ENCODE results near the gene DGKK.

The DGKK gene

GRCh38 chrX:50470103-50471031 lies at the start of gene DGKK:
Gene DGKK, minus strand, starts transcription at chrX:50470825. Its CDS starts 147 bp downstream, at chrX:50470678.
- in situ Hi-C loops (cut with MboI; ENCODE audit: low sequenced_read_pairs): no loop called here

GRCh38 chrX:50514811-50515210 lies 44.2 kb upstream of the DGKK start:
- in situ Hi-C loops (cut with MboI; ENCODE audit: low sequenced_read_pairs): no loop called here

DNA sequence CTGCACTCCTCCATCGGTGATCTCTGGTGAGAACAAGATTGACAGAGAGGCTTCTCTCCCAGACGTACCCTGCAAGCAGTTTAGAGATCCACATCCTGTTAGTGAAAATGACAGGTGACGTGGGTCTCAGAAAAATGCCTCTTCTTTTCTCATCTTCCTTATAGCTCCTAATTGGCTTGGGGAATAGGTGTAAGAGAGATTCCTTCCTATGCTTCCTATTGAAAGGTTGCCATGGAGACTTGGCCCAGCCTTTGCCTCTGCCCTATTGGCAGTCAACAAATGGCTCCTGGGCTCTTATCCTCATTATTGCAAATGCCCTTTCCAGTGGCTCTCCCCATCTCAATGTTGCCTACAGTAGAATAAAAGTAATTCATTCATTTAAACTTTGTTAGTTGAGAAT lies 26.5 kb upstream of the DGKK start:
- in situ Hi-C loops (cut with MboI; ENCODE audit: low sequenced_read_pairs): no loop called here

DNA sequence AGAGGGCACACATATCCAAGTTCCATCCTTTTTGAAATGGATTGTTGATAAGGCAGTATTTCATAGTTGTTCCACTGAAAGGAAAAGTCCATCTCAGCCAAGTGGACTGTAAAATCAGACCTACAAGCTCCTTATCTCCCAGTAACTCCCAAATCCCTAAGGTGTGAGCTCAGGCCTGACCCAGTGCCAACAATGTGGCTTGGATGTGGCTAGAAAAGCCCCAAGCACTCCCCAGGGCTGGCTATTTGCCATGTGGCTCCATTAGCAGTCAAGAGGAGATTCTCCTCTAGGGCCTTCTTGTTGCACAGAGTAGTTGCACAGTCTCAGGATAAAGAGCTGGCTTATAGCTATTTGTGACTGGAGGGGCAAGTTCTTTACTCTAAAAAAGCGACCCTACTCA lies 25.0 kb upstream of the DGKK start:
- in situ Hi-C loops (cut with MboI; ENCODE audit: low sequenced_read_pairs): no loop called here

DNA sequence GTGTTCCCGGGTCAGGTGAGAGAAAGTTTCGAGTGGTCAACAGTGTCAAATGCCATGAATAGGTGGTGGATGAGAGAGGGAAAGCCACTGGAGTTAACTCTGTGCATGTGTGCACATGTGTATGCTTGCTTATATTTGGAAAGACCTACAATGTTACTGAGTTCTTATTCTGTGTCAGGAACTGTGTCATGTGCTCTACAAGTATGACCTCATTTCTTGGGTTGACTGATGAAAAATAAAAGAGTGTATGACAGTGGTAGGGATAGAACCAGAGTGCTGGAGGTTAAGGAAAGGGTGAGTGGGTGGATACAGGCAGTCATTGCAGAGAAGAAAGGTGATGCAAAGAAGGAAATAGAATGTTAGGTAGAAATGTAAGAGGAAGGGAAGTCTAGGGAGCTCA lies 22.1 kb upstream of the DGKK start:
- in situ Hi-C loops (cut with MboI; ENCODE audit: low sequenced_read_pairs): no loop called here

DNA sequence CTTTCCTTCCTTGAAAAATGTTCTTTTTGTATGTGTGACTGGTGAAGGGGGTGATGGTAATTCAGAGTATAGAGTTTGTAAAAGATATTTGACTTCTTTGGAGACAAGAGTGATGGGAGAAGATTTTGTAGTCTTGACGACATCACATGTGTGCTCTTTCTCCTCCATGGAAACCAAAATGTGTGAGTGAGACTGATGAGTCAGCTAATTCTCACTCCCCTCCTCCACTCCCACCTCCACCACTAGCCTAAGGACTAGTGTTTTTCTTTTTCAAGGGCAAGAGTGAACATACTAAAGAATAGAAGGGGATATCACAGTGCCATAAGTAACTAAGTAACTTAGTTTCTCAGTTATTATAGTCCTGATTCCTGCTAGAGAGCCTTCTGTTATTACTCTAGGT lies 14.0 kb upstream of the DGKK start:
- in situ Hi-C loops (cut with MboI; ENCODE audit: low sequenced_read_pairs): no loop called here

DNA sequence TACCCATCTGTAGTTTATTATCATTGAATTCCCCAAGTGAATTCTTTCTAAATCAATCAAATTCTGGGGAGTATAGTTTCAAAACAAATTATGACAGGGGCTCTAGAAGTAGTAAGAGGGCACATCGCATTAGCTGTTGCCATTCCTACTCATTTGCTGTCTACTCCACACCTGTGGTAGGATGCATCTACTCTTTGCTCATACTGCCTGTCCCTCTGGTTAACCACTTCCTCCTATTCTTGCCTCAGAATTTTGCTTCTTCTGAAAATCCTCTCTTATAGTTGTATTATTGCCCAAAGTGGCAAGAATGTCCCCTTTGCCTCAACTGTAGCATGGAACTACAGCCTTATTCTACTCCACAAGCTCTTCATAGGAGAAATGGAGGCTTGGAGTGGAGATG lies 12.7 kb upstream of the DGKK start:
- in situ Hi-C loops (cut with MboI; ENCODE audit: low sequenced_read_pairs): no loop called here

- in situ Hi-C loops (cut with MboI; ENCODE audit: low sequenced_read_pairs): no loop called here
Measured at GRCh38 chrX:50475208-50475607, 4.6 kb upstream of the DGKK start.

DNA sequence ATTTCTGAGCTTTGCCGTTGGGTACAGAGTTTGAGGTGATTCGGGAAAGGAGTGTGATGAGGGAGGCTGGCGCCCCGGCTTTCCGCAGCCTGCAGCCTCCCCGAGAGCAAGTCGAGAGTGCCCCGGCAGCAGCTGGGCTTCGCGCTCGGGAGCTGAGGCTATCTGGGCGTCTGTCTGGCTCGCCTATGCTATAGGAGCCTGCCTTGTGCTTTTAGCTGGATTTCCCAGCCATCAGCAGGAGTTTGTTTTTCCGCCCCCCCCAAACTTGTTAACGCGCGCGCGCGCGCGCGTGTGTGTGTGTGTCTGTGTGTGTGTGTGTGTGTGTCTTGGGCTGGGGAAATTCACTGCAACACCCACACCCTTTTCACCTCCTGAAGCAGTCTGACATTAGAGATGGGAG lies 765 bp upstream of the DGKK start:
- in situ Hi-C loops (cut with MboI; ENCODE audit: low sequenced_read_pairs): no loop called here

- in situ Hi-C loops (cut with MboI; ENCODE audit: low sequenced_read_pairs): no loop called here
Measured at GRCh38 chrX:50469206-50469605, 1.4 kb downstream of the DGKK start.

DNA sequence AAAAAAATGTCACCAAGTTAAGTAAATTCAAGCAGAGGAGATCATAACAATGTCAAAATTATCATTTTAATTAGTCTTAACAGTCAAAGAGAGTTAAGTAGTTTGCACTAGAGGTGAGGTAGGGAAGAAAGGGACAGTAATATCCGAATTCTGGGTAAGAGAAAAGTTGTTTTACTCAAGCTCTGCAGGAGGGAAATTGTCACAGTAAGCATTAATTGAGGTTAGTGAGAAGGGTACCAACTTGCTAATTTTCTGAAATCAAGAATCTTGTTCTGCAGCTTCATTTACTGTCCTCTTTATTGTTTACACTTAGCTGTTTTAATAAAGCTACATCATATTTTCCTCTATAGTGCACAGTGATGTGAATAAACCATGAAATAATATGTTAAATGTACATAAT lies 11.0 kb downstream of the DGKK start:
- in situ Hi-C loops (cut with MboI; ENCODE audit: low sequenced_read_pairs): no loop called here

- in situ Hi-C loops (cut with MboI; ENCODE audit: low sequenced_read_pairs): no loop called here
Measured at GRCh38 chrX:50458483-50458882, 12.1 kb downstream of the DGKK start.

GRCh38 chrX:50456712-50457484 lies 13.7 kb downstream of the DGKK start:
- in situ Hi-C loops (cut with MboI; ENCODE audit: low sequenced_read_pairs): no loop called here

- in situ Hi-C loops (cut with MboI; ENCODE audit: low sequenced_read_pairs): no loop called here
Measured at GRCh38 chrX:50452782-50453181, 17.8 kb downstream of the DGKK start.

DNA sequence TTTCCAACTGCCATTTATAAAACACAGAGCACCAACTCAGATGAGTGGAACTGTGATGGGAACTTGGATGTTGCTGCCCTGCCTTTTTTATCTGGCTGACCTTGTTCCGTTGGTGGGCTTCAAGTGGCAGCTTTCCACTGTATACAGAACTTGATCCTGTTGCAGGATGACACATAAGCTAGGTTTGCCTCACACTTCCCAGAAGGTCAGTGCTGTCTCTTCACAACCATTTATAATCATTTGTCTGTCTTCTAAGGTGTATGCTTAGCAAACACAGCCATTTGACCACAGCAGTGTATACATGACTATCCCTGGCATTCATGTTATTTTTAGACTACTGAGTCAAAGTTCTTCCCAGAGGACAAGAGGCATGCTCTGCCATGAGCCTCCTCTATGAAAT lies 20.3 kb downstream of the DGKK start:
- in situ Hi-C loops (cut with MboI; ENCODE audit: low sequenced_read_pairs): no loop called here

- in situ Hi-C loops (cut with MboI; ENCODE audit: low sequenced_read_pairs): loop anchor here (25.0 kb wide), 1 partner anchor 336 kb away; no protein-coding TSS in a partner anchor
Measured at GRCh38 chrX:50448565-50448964, 22.1 kb downstream of the DGKK start.

DNA sequence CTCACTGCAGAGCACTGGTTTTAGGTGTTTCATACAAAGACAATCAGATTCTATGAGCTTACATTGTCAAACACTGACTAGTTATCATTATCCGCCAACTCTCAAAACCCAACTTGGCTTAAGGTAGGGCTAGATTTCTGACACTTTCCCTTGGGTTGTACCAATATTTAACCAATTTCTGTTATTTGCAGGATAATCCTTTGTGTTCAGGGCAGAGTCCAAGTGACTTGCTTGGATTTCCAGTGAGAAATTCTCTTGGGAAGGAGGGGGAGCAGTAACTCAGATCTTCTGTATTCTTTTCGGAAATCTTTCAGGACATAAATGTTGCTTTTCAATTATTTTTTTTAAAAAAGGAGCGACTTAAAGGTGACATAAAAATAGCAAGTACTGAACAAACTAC lies 23.1 kb downstream of the DGKK start:
- in situ Hi-C loops (cut with MboI; ENCODE audit: low sequenced_read_pairs): loop anchor here (25.0 kb wide), 1 partner anchor 335 kb away; no protein-coding TSS in a partner anchor

- in situ Hi-C loops (cut with MboI; ENCODE audit: low sequenced_read_pairs): loop anchor here (25.0 kb wide), 1 partner anchor 330 kb away; no protein-coding TSS in a partner anchor
Measured at GRCh38 chrX:50442426-50443116, 28.1 kb downstream of the DGKK start.

DNA sequence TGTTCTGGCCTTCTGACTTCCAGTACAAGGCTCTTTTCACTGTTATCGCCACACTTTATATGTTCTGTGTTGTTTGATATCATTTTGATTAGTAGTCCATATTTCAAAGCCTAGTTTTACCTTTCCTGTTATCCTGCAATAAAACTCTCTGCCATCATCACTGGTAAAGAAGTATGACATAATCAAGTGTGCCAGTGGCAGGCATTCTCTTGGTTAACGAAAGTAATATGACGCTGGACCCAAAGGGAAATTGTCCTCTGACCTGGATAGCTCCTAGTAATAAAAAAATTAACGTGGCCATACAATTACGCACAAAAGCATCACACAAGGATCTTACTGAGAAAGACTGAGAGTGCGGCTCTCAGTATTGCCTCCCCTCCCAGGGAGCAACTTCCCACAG lies 33.8 kb downstream of the DGKK start:
- in situ Hi-C loops (cut with MboI; ENCODE audit: low sequenced_read_pairs): loop anchor here (25.0 kb wide), 1 partner anchor 324 kb away; no protein-coding TSS in a partner anchor

DNA sequence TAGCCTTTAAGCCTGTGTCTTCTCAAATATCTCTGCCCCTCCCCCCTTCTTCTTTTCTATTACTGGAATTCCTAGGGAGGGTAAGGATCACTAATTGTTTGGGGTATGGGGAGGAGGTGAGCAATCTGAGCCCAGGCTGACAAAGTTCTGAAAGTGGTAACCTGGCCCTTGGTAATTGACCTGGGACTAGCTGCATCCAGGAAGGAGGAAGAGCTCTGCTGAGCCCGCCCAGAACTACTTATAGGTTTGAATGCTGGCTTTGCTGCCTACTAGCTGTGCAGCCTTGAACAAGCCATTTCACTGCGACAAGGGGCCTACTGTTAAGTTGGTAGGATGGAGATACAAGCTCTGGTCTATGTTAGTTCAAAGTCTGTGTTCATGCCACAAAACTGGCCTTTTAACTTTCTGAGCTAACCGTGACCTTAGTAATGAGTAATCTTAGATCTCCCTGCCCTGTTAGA lies 37.8 kb downstream of the DGKK start:
- in situ Hi-C loops (cut with MboI; ENCODE audit: low sequenced_read_pairs): loop anchor here (25.0 kb wide), 1 partner anchor 321 kb away; no protein-coding TSS in a partner anchor

- in situ Hi-C loops (cut with MboI; ENCODE audit: low sequenced_read_pairs): loop anchor here (25.0 kb wide), 1 partner anchor 319 kb away; no protein-coding TSS in a partner anchor
Measured at GRCh38 chrX:50431623-50432022, 39.0 kb downstream of the DGKK start.
